Activated CD4-positive, CD25-positive, alpha-beta regulatory T cell treated with anti-CD3 and anti-CD28 coated beads, Interleukin-2, amount 50 U/mL, for 16 hours (primary cell): ENCODE results near the gene SLC35D3.
"Not testable (repeated sequence)": the region's sequence is repeated elsewhere in the genome, so short reads cannot be mapped to it uniquely, and the experiment has no call there.

Experiments
- DNase-seq: peaks from one replicate; pipeline ENCODE4 v3.0.0-alpha.2; 2020; ENCODE audit warnings: low read depth, low spot score

Gene SLC35D3

DNA sequence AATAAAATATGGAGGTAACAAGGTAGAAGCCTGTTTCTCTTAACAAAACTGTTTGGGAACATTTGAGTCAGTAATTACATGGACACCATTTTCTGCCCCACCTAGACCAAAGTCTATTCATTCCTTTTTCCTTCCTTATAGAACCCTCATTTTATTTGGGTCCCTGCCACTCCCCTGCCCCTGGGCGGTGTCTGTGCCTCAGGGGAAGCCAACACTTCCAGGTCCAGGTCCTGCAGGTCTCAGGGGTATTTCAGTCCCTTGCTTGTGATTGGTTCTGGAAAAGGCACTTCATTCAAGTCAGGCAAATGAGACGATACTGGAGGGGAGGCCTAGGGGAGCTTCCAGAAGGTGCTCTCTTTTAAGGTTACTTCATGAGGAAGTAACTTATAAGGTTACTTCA lies 42.3 kb downstream of the SLC35D3 start:
- DNase-seq, result no peak

DNA sequence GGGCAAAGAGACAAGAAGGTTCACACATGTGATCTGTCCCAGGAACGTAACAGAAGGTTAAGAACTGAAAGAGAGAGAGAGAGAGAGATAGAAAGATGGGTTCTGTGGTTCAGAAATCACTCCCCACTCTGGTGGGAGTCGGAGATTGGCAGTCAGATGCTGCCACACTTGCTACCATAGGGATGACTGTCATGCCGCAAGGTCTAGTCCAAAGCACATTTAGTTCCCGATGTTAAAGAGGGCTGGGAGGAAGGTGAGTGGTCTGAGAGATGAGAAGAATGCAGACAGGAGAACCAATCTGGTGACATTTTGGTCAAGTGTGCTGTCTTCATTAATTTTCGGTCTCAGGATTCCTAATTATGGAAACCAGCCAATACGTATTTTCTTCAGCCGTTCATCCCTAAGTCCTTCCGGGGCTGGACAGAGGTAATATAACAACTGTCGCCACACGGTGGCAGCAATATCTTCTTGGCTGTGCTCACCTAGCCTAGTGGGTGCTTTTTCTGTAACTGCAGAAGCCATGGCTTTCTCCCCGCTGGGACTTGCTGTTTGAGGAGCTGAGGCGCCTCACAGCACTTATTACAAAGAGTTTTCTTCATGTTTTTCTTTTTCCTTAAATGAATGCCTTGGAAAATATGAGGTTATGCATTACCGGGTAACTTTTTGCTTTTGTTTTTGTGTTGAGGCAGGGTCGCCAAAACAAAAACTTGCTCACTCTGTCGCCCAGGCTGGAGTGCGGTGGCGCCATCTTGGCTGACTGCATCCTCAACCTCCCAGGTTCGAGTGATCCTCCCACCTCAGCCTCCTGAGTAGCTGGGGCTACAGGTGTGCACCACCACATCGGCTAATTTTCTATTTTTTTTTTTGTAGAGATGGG lies 46.0 kb downstream of the SLC35D3 start:
- DNase-seq, result peak; percentile 2

DNA sequence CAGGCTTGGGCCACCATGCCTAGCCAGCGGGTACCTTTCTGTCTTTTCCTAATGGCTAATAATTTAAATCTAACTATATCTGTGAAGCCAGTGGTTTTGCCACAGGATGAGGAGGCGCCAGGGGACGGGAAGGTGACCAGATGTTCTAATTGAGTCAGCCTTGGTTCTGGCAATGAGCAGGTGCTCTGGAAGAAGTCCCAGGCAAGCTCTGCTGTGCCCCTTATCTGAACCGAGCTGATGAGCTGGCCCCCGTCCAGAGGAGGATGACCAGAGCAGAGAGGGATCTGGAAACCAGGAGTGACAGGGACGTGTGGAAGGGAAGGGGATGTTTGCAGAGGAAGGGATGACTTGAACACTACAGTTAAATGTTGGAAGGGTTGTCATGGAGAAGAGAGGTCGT lies 46.7 kb downstream of the SLC35D3 start:
- DNase-seq, result no peak

DNA sequence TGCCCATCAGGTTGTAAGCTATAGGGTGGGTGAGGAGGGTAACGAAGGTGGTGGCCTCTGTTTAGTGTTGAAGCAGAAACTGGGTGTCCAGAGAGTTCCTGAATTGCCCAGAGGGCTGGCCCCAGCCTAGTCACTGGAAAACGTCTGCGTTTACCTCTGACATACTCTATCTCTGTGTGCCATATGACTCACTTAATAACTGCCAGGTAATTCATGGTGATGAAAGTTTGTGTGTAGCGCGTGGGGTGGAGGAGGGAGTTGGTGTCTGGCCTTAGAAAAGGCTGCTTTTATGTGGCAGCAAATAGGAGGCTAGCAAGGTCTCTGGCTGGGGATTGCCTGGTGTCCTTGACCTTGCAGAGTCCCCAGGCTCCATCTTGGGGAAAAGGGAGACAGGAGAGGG lies 47.3 kb downstream of the SLC35D3 start:
- DNase-seq, result no peak

DNA sequence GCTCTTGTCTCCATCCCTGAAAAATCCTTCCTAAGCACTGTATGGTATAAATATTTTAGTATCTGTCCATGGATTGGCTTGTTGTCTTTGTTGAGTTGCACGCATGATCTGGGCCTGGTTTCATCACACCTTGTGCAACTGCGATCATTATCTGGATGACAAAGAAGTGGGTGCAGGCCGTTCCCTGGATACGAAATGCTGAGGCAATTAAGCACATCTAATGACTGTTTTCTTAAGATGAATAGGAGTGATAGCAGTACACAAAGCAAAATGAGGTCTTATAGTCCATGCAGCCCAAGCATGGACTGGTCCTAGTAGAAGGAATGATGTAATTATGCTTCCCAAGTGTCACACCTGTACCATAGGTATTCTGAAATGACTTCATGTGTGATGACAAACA lies 47.8 kb downstream of the SLC35D3 start:
- no peak for DNase-seq

DNA sequence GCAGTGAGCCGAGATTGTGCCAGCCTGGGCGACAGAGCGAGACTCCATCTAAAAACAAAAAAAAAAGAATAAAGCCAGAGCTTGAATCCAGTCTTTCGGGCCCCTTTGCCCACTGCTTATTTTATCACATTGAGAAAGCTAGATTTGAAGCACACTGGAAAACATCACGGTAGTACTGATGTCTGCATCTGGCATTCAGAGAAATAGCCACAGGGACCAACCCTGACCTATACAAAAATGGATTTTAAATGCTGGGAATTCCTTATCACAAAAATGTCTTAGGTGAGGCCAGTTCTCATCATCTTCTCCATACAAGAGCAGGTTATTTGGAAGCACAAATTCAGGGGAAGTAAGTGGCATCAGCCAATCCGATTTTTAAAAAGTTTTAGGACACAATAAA lies 49.5 kb downstream of the SLC35D3 start:
- no peak for DNase-seq

DNA sequence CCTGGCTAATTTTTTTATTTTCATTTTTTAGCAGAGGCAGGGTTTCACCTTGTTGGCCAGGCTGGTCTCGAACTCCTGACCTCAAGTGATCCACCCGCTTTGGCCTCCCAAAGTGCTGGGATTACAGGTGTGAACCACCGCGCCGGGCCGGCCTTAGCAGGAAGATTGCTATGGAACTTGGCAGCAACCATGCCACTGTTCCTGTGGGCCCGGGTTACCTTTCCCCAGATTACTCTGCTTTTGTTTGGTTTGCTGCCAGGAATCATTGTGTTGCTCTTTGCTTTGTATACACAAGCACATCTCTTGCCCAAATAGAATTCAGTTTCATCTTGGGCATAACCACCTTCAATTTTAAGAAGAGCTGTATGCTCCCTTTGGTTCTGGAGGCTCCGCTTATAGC lies 51.7 kb downstream of the SLC35D3 start:
- not testable (repeated sequence) for DNase-seq
